Peyer's patch (tissue), 4 donors: ENCODE data around the gene RARB. TPM values are rescaled to one million over a fixed set of nuclear protein-coding genes. Genes with fewer than 3 reads are reported as not detected.

Source experiments
- DNase-seq, 3 donors: peaks; one replicate each; pipeline ENCODE4 v3.0.0-alpha.2; 2017 to 2019
- H3K27ac ChIP-seq, 4 donors: fragments of 200-600 bp; sonication (generic); one replicate each; pipeline ENCODE4 v1.5.1; 2016 to 2019
- H3K27me3 ChIP-seq, 2 donors: fragments of 200-600 bp; sonication (generic); one replicate each; pipeline ENCODE4 v1.5.1; 2019
- H3K36me3 ChIP-seq, 3 donors: fragments of 200-600 bp; sonication (generic); one replicate each; pipeline ENCODE4 v1.5.1; 2016 to 2019
- H3K4me1 ChIP-seq, 4 donors: fragments of 200-600 bp; sonication (generic); one replicate each; pipeline ENCODE4 v1.5.1; 2016 to 2019
- H3K4me3 ChIP-seq, 4 donors: fragments of 200-600 bp; sonication (generic); 1 replicate in 3 of 4; 2 replicates in 1 of 4; pipeline ENCODE4 v1.5.1; 2016 to 2019; ENCODE audit warnings: mild to moderate bottlenecking in 1 of 4
- H3K9me3 ChIP-seq, 4 donors: fragments of 200-600 bp; sonication (generic); one replicate each; pipeline ENCODE4 v1.5.1; 2016 to 2019; ENCODE audit warnings: mild to moderate bottlenecking in 1 of 4
- POLR2A ChIP-seq, 2 donors: fragments of 450-650 bp; IDR thresholded peaks; one replicate each; pipeline ENCODE4 v1.5.1; 2017; ENCODE audit warnings: antibody characterized with exemption in 2 of 2, mild to moderate bottlenecking in 2 of 2, moderate library complexity in 2 of 2
- total RNA-seq, 4 donors: library from RNA; depleted of rRNA; stranded (reverse); fragments of >200 nt; gene quantifications; one replicate each; pipeline ENCODE4 v1.1.0, GENCODE V29; 2016
- TF ChIP-seq, protein P1 (sequence below), 6 experiments: fragments of 450-650 bp in 4 of 6; fragments of 200-600 bp in 2 of 6; sonication (generic) in 1 of 6; IDR thresholded peaks; one replicate each; pipeline ENCODE4 v1.5.1; 2017 to 2019; ENCODE audit warnings: antibody characterized with exemption in 6 of 6, mild to moderate bottlenecking in 3 of 6, moderate library complexity in 1 of 6

The RARB gene
- total RNA-seq, 4 donors from 2014 or later, result 0.53 to 4.1 (median 2.9) TPM

DNA sequence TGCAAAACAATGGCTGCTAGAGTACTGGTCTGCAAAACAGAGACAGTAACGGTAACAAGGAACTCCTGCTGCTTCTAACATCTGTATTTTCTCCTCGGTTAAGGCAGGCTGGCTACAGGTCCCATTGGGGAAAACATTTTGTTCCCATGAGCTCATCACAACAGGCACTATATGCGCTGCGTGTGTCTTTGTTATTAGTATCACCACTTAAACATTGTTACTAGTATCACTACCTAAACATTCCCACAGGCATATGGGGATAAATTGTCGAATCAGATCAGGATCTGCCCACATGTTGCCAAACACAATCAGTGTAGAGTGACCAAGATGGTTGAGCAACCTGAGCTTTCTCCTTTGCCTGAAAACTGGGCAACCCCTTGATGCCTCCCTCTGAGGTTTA lies 159.5 kb downstream of the RARB start:
- DNase-seq, result no peak
- TF ChIP-seq POLR2A (IDR thresholded peaks at IDR 0.05), result no peak
- TF ChIP-seq, protein P1, sequence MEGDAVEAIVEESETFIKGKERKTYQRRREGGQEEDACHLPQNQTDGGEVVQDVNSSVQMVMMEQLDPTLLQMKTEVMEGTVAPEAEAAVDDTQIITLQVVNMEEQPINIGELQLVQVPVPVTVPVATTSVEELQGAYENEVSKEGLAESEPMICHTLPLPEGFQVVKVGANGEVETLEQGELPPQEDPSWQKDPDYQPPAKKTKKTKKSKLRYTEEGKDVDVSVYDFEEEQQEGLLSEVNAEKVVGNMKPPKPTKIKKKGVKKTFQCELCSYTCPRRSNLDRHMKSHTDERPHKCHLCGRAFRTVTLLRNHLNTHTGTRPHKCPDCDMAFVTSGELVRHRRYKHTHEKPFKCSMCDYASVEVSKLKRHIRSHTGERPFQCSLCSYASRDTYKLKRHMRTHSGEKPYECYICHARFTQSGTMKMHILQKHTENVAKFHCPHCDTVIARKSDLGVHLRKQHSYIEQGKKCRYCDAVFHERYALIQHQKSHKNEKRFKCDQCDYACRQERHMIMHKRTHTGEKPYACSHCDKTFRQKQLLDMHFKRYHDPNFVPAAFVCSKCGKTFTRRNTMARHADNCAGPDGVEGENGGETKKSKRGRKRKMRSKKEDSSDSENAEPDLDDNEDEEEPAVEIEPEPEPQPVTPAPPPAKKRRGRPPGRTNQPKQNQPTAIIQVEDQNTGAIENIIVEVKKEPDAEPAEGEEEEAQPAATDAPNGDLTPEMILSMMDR (IDR thresholded peaks at IDR 0.05), result no peak
- Histone ChIP-seq H3K4me1 (no peaks in the 10 kb centered on the region), H3K36me3 (no peaks in the 10 kb centered on the region), H3K9me3 (no peaks in the 10 kb centered on the region), H3K4me3 (no peak overlapping the region), H3K27ac (no peak overlapping the region), H3K27me3 (no peaks in the 10 kb centered on the region)

DNA sequence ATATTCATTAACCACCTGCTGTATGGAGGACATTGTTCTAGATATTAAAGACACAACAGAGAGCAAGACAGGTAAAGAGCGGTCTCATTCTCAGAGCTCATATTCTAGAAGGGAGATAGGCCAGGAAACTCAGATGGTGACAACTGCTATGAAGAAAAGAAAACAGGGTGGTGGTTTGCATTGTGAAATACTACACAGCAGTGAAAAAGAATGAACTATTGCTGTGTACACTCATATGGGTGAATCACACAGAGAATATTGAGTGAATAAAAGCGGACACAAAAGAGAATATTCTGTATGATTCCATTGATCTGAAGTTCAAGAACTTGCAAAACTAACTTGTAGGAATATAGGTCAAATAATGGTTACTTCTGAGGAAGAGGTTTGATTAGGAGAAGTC lies 159.9 kb downstream of the RARB start:
- Histone ChIP-seq H3K4me1 (no peaks in the 10 kb centered on the region), H3K9me3 (no peaks in the 10 kb centered on the region), H3K36me3 (no peaks in the 10 kb centered on the region), H3K4me3 (no peak overlapping the region), H3K27ac (no peak overlapping the region), H3K27me3 (no peaks in the 10 kb centered on the region)
- no peak for DNase-seq
- TF ChIP-seq POLR2A (IDR thresholded peaks at IDR 0.05), result no peak
- TF ChIP-seq, protein P1 (IDR thresholded peaks at IDR 0.05), result no peak

DNA sequence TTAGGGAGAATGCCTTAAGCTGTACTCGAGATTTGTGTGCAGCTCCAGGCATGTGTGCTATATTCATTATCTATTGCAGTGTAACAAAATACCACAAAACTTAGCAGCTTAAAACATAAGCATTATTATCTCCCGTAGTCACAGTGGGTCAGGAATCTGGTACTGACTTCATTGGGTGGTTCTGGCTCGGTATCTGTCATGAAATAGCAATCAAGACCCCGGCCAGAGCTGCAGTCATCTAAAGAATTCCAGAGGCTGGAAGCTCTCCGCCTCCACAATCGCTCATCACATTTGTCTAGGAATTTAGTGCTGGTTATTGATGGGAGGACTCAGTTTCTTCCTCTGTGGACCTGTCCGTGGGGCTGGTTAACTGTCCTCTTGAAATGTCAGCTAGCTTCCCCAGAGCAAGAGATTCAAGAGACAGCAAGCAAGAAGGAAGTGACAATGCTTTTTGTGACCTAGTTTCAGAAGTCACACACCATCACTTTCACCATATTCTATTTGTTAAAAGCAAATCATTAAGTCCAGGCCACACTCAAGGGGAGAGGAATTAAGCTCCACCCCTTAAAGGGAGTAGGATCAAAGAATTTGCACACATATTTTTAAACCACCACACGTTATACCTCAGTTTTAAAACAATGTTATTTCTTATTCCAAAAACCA lies 160.5 kb downstream of the RARB start:
- Histone ChIP-seq H3K27ac (no peak overlapping the region), H3K4me1 (no peaks in the 10 kb centered on the region), H3K27me3 (no peaks in the 10 kb centered on the region), H3K4me3 (no peak overlapping the region), H3K36me3 (no peaks in the 10 kb centered on the region), H3K9me3 (no peaks in the 10 kb centered on the region)
- DNase-seq, result no peak
- TF ChIP-seq, protein P1 (IDR thresholded peaks at IDR 0.05), result no peak
- no peak for TF ChIP-seq POLR2A (IDR thresholded peaks at IDR 0.05)

DNA sequence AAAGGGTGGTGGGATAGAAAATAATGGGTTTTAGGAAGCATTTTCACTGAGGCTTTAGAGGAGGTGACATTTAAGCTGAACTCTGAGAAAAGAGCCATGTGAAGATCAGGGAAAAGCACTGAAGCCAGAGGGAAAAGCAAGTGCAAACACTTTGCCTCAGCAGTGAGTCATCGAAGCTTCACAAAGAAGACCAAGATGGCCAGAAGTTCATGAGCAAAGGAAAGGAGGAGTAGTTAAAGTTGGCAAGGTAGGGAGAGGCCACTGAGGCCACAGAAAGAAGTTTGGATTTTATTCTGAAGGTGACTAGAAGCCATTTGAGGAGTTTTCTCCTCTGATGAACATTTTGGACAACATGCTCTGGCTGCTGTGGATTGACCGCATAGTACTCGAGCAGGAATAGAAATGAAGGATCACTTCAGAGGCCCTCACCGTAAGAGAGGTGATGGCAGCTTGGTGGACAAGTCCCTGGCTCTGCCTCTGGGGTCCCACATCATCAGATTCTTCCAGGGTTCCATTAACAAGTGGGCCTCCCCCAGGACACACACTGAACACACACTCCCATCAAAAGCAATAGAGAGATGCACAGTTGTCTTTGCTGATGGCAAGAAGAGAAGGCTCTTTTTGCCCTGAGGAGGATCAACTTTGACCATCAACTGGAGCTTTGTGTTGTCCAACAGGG lies 161.2 kb downstream of the RARB start:
- Histone ChIP-seq H3K27ac (no peak overlapping the region), H3K4me1 (no peaks in the 10 kb centered on the region), H3K4me3 (no peak overlapping the region), H3K36me3 (no peaks in the 10 kb centered on the region), H3K9me3 (no peaks in the 10 kb centered on the region), H3K27me3 (no peaks in the 10 kb centered on the region)
- no peak for DNase-seq
- TF ChIP-seq, protein P1 (IDR thresholded peaks at IDR 0.05), result no peak

DNA sequence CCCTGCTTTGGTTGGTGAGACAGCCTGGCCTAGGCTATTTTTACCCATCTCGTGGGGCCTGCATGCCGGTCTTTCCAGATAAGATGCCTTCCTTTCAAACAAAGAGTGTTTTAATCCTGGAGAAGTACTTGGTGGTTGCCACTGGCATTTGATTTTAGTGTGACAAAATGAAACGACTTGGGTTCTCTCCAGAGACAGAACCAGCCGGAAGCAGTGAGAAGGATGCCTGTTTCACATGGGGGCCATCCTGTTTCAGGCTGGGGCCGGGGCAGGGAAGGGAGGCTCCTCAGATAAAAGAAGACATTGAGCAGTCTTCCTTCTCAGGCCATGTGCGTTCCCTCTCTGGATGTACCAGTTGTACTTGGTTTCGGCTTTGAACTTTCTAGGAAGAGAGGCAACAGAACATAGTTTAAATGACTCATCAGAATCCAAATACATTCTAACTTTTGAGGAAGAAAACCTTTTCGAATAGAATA lies 161.8 kb downstream of the RARB start:
- H3K4me1 ChIP-seq, result no peaks in the 10 kb centered on the region
- no peaks in the 10 kb centered on the region for H3K36me3 ChIP-seq
- H3K27me3 ChIP-seq, result no peaks in the 10 kb centered on the region
- DNase-seq, result no peak
- H3K4me3 ChIP-seq, result no peak overlapping the region
- TF ChIP-seq POLR2A (IDR thresholded peaks at IDR 0.05), result no peak
- TF ChIP-seq, protein P1 (IDR thresholded peaks at IDR 0.05), result no peak
- no peaks in the 10 kb centered on the region for H3K9me3 ChIP-seq
- no peak overlapping the region for H3K27ac ChIP-seq
